Muscle of back (tissue), 11 donors: Measurements from ENCODE around the gene IL17REL. TPM values are rescaled to one million over a fixed set of nuclear protein-coding genes. Genes with fewer than 3 reads are reported as not detected.
"Not testable (repeated sequence)": the region's sequence is repeated elsewhere in the genome, so short reads cannot be mapped to it uniquely, and the experiment has no call there.

Experiments
- DNase-seq, 3 donors: peaks; one replicate each; pipeline versions ENCODE4 v3.0.0 to v3.0.0-alpha.2; 2013
- polyA plus RNA-seq, 10 donors: library from polyadenylated mRNA; unstranded; fragments of 120-200 nt; gene quantifications; one replicate each; pipeline ENCODE4 v1.2.1, GENCODE V29; 2013; ENCODE audit not compliant: insufficient read length in 10 of 10

IL17REL gene
- polyA plus RNA-seq, 10 donors: 0.08 TPM; not detected in 9

DNA sequence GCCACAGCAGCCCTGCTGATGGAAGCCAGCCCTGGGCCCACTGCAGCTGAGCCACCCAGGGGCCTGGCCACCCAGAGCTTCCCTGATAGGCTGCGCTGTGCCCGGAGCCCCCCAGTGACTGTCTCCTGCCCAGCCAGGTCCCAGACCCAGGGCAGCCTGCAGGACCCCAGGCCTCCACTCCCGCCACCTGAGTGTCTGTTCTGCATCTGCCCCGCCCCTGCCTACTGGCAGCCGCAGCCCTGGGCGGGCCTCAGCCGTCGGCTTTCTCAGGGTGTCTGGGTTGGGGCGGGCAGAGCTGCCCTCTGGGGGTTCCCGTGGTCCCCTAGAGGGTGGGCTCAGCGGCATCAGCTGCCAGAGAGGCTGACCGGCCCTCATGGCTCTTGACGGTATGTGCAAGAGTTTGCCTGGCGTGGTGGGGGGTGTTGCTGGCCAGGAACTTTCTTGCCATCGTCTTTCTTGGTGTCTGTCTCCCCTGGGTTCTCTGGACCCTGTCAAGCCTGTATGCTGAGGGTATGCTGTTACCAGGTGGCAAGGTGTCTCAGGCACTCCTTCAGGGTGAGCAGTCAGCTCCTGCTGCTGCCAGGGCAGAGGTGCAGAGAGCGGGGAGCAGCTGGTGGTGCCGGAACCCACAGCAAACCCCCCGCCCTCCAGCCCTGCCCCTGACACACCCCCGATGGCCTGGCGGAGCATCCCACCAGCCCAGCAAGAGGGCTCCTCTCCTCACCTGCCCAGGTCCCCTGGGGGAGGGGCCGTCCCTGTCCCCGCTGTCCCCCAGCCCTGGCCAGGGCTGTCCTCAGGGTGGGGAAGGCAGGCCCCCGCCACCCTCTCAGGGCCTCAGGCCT, 64.2 kb downstream of the IL17REL start:
- DNase-seq: no peak

DNA sequence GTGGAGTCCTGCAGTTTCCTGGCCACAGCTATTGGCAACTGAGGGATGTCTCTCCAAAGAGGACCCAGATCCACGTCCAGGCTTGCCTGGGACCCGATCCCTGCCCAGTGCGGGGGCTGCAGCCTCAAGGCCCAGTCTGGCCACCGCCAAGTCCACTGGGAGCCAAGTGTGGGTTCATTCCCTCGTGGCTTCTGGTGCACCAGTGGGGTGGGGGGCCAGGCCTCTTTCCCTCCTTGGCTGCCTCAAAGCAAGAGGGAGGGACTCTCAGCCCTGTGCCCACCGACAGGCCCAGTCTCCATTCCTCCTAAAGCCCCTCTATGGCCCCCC, 65.3 kb downstream of the IL17REL start:
- DNase-seq: no peak

DNA sequence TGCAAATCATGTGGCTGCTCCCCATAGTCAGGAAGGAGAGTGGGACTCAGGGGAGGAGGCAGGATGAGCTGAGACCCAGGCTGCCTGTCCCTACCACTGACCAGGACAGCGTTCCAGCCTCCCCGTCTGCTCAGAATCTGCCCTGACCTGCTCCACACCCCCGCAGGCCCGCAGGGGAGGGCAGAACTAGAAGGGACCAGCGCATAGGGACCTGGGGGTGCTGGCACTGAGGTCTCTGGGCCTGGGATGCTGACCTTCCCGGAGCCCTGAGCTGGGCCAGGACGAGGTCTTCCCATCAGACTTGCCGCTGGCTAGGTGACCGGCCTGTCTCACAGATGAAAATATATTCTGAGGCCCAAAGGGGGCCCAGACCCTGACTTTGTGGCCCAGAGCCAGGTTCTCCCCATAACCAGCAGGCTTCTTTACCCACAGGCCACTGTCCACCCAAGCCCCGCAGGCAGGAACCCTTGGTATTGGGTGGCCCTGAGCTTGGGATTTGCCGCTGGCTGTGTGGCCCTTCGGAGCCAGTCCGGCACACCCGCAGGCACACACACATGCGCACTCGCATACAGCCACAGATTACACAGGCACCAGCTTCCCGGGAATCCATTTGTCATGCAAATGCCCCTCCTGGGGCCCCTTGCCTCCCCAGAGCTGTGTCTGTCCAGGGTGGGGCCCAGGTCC, 65.8 kb downstream of the IL17REL start:
- DNase-seq: no peak

DNA sequence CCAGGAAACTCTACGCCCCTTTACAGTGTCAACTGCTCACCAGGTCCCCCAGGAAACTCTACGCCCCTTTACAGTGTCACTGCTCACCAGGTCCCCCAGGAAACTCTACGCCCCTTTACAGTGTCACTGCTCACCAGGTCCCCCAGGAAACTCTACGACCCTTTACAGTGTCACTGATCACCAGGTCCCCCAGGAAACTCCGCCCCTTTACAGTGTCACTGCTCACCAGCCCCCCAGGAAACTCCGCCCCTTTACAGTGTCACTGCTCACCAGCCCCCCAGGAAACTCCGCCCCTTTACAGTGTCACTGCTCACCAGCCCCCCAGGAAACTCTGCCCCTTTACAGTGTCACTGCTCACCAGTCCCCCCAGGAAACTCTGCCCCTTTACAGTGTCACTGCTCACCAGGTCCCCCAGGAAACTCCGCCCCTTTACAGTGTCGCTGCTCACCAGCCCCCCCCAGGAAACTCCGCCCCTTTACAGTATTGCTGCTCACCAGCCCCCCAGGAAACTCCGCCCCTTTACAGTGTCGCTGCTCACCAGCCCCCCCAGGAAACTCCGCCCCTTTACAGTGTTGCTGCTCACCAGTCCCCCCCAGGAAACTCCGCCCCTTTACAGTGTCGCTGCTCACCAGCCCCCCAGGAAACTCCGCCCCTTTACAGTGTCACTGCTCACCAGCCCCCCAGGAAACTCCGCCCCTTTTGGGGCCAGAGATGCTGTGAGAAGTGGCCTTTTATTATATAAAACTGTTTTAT, 67.3 kb downstream of the IL17REL start:
- DNase-seq: not testable (repeated sequence)

Other genes starting within 250 kb of the IL17REL start
- gene BRD1, start 184.9 kb downstream of the IL17REL start, polyA plus RNA-seq: 10 to 100 TPM; 18.4 to 30.2 (median 25.4) TPM
- 10 to 100 TPM; 11.0 to 15.2 (median 12.3) TPM for gene ZBED4, start 158.9 kb downstream of the IL17REL start, polyA plus RNA-seq
- 10 to 100 TPM in 8 of 10 donors, 1 to 10 TPM in 2; 8.8 to 20.6 (median 12.3) TPM for gene ALG12, start 94.3 kb downstream of the IL17REL start, polyA plus RNA-seq
- gene CRELD2, start 94.1 kb downstream of the IL17REL start, polyA plus RNA-seq: 10 to 100 TPM; 14.0 to 27.8 (median 17.8) TPM
- gene PIM3, start 52.0 kb downstream of the IL17REL start, polyA plus RNA-seq: 10 to 100 TPM; 10.6 to 17.6 (median 13.9) TPM
- not detected for gene TTLL8, start 45.5 kb upstream of the IL17REL start, polyA plus RNA-seq
- gene MLC1, start 72.7 kb upstream of the IL17REL start, polyA plus RNA-seq: 1 to 10 TPM in 2 of 10 donors, under 1 TPM in 8; 0.39 to 1.4 (median 0.78) TPM
- under 1 TPM; 0.12 to 0.61 (median 0.39) TPM for gene MOV10L1, start 77.2 kb upstream of the IL17REL start, polyA plus RNA-seq
- under 1 TPM in 8 of 10 donors, not detected in 2; 0.08 to 0.24 (median 0.11) TPM for gene PANX2, start 158.0 kb upstream of the IL17REL start, polyA plus RNA-seq
- 10 to 100 TPM; 12.0 to 21.1 (median 17.5) TPM for gene TRABD, start 173.1 kb upstream of the IL17REL start, polyA plus RNA-seq
- 10 to 100 TPM in 9 of 10 donors, 1 to 10 TPM in 1; 6.8 to 16.9 (median 12.4) TPM for gene SELENOO, start 188.2 kb upstream of the IL17REL start, polyA plus RNA-seq
- gene TUBGCP6, start 232.3 kb upstream of the IL17REL start, polyA plus RNA-seq: 10 to 100 TPM; 15.8 to 38.6 (median 24.1) TPM
- 10 to 100 TPM in 9 of 10 donors, 1 to 10 TPM in 1; 9.2 to 23.1 (median 16.1) TPM for gene HDAC10, start 238.5 kb upstream of the IL17REL start, polyA plus RNA-seq
- gene MAPK12, start 248.9 kb upstream of the IL17REL start, polyA plus RNA-seq: 10 to 100 TPM in 9 of 10 donors, 1 to 10 TPM in 1; 8.6 to 38.0 (median 22.5) TPM